HepG2 (cell line): ENCODE results near the gene GNB1. TPM values are rescaled to one million over a fixed set of nuclear protein-coding genes. Genes with fewer than 3 reads are reported as not detected.
A peak's percentile ranks its signal among the peaks of the same experiment; 100 is the strongest.

Source experiments
- ATAC-seq: fragments of 200-7000 bp; cut with Tn5 transposase; 3 replicates; pipeline ENCODE4 v1.9.1; 2020; ENCODE audit warnings: mild to moderate bottlenecking, moderate library complexity
- BruUV-seq: library from RNA; stranded (reverse); fragments of 400-500 nt; replicated peaks from 2 replicates; lab custom pipeline; 2021; lab: Mats Ljungman, UMichigan
- CTCF ChIA-PET: fragments of 300-600 bp; formaldehyde crosslinking; extraction: SDS; loops from one replicate; lab custom pipeline; 2021; ENCODE audit warnings: low total read pairs, inconsistent platforms, low intra/inter-chr PET ratio; lab: Yijun Ruan, JAX
- POLR2A ChIA-PET: fragments of 350-600 bp; sonication (Branson Sonifier 250); formaldehyde crosslinking; loops from one replicate; lab custom pipeline; 2020; ENCODE audit warnings: antibody characterized with exemption, inconsistent platforms; lab: Yijun Ruan, JAX
- DNase-seq: peaks from one replicate; pipeline ENCODE4 v3.0.0-alpha.2; 2015; ENCODE audit warnings: low spot score
- FAIRE-seq: peaks from 3 replicates; lab custom pipeline; 2011; peaks lifted over from hg19 to GRCh38; lab: Jason Lieb, UNC
- H2AFZ ChIP-seq: one replicate; pipeline ENCODE4 v1.6.1; 2011; ENCODE audit warnings: low read length, inconsistent platforms
- H3K27ac ChIP-seq: fragments of 300-600 bp; 3 replicates; pipeline ENCODE4 v1.8.0; 2011; ENCODE audit warnings: mixed run types, mild to moderate bottlenecking, mixed read lengths, low read length, inconsistent platforms; ENCODE audit not compliant: insufficient read depth; ENCODE audit errors: extremely low read length
- H3K27me3 ChIP-seq, 2 experiments: fragments of 200-600 bp in 1 of 2; 2 replicates in 1 of 2; 3 replicates in 1 of 2; pipeline versions ENCODE4 v1.6.0 to v1.8.0; 2011; ENCODE audit warnings: low read length in 2 of 2, mild to moderate bottlenecking in 2 of 2, moderate library complexity in 2 of 2, inconsistent platforms in 1 of 2; ENCODE audit not compliant: insufficient read depth in 2 of 2, control insufficient read depth in 1 of 2
- H3K36me3 ChIP-seq, 2 experiments: fragments of 200-600 bp in 1 of 2; replicated peaks in 1 of 2; 2 replicates in 1 of 2; 3 replicates in 1 of 2; pipeline versions ENCODE4 v1.5.1 to v1.8.0; 2011; ENCODE audit warnings: low read length in 2 of 2, inconsistent platforms in 1 of 2; ENCODE audit not compliant: insufficient read depth in 2 of 2, control insufficient read depth in 1 of 2
- H3K4me1 ChIP-seq: 2 replicates; pipeline ENCODE4 v1.5.1; 2012; ENCODE audit warnings: low read length, inconsistent platforms; ENCODE audit not compliant: insufficient read depth
- H3K4me2 ChIP-seq: 2 replicates; pipeline ENCODE4 v1.6.0; 2011; ENCODE audit warnings: low read depth, low read length, inconsistent platforms
- H3K4me3 ChIP-seq, 3 experiments: fragments of 200-600 bp in 1 of 3; sonication (generic), shearing (Covaris generic) in 1 of 3; replicated peaks in 1 of 3; 2 replicates each; pipeline ENCODE4 v1.5.1; 2011 to 2016; ENCODE audit warnings: low read length in 3 of 3, inconsistent platforms in 2 of 3, low read depth in 2 of 3, mild to moderate bottlenecking in 2 of 3, control low read depth in 1 of 3, mixed read lengths in 1 of 3; ENCODE audit not compliant: insufficient read depth in 1 of 3
- H3K79me2 ChIP-seq: one replicate; pipeline ENCODE4 v1.6.1; 2011; ENCODE audit warnings: low read length, inconsistent platforms; ENCODE audit not compliant: insufficient read depth
- H3K9ac ChIP-seq: 2 replicates; pipeline ENCODE4 v1.6.0; 2011; ENCODE audit warnings: mild to moderate bottlenecking, low read depth, low read length, inconsistent platforms; ENCODE audit not compliant: insufficient read depth
- H3K9me3 ChIP-seq: 2 replicates; pipeline ENCODE4 v1.5.1; 2012; ENCODE audit warnings: mild to moderate bottlenecking, low read length
- H4K20me1 ChIP-seq: 2 replicates; pipeline ENCODE4 v1.6.0; 2011; ENCODE audit warnings: inconsistent platforms, mild to moderate bottlenecking, low read length, moderate library complexity; ENCODE audit not compliant: insufficient read depth
- ARNT ChIP-seq: fragments of 450-650 bp; IDR thresholded peaks from 2 replicates; pipeline ENCODE4 v1.6.1; 2017
- JARID2 ChIP-seq: sonication (generic); formaldehyde crosslinking; IDR thresholded peaks from 2 replicates; pipeline ENCODE4 v1.8.1; 2023; ENCODE audit warnings: missing genetic modification reagents, inconsistent platforms; ENCODE audit not compliant: insufficient replicate concordance
- KLF13 ChIP-seq: sonication (generic); formaldehyde crosslinking; IDR thresholded peaks from 2 replicates; pipeline ENCODE4 v1.4.0; 2020; ENCODE audit warnings: mild to moderate bottlenecking, missing genetic modification reagents
- NFYB ChIP-seq: sonication (generic); formaldehyde crosslinking; IDR thresholded peaks from 2 replicates; pipeline ENCODE4 v1.4.0; 2020; ENCODE audit warnings: missing genetic modification reagents
- PHB2 ChIP-seq: fragments of 450-650 bp; IDR thresholded peaks from 2 replicates; pipeline ENCODE4 v1.6.1; 2018; ENCODE audit not compliant: partially characterized antibody
- SAFB2 ChIP-seq: sonication (generic); formaldehyde crosslinking; IDR thresholded peaks from 2 replicates; pipeline ENCODE4 v1.5.1; 2020; ENCODE audit warnings: missing genetic modification reagents, low read depth, mild to moderate bottlenecking, borderline replicate concordance
- XBP1 ChIP-seq: sonication (generic); formaldehyde crosslinking; IDR thresholded peaks from 2 replicates; pipeline ENCODE4 v1.5.0; 2020; ENCODE audit warnings: missing genetic modification reagents
- ZMYM3 ChIP-seq: sonication (generic); formaldehyde crosslinking; IDR thresholded peaks from 2 replicates; pipeline ENCODE4 v1.5.1; 2020; ENCODE audit warnings: mild to moderate bottlenecking, missing genetic modification reagents
- ZNF432 ChIP-seq: sonication (generic); formaldehyde crosslinking; IDR thresholded peaks from 2 replicates; pipeline ENCODE4 v1.5.0; 2020; ENCODE audit warnings: missing genetic modification reagents, mild to moderate bottlenecking, borderline replicate concordance
- ZNF562 ChIP-seq: sonication (generic); formaldehyde crosslinking; IDR thresholded peaks from 2 replicates; pipeline ENCODE4 v1.8.0; 2022; ENCODE audit warnings: missing genetic modification reagents, borderline replicate concordance
- ZNF790 ChIP-seq: sonication (generic); formaldehyde crosslinking; IDR thresholded peaks from 2 replicates; pipeline ENCODE4 v1.8.0; 2022; ENCODE audit warnings: missing genetic modification reagents, mild to moderate bottlenecking, borderline replicate concordance
- WGBS: methylation state at CpG from one replicate; pipeline ENCODE4 v1.1.6; 2017; ENCODE audit warnings: low lambda C conversion rate; 5-methylcytosine and 5-hydroxymethylcytosine counted together
- in situ Hi-C: cut with HindIII; loops from 2 replicates; pipeline ENCODE4 v1.10.0; 2017; ENCODE audit warnings: low pct_unique_long_range_greater_than_20kb; ENCODE audit not compliant: extremely low pct_ligation_motif_present
- intact Hi-C: fragments of 100-400 bp; cut with micrococcal nuclease; formaldehyde crosslinking; loops from one replicate; pipeline ENCODE4 v1.10.0; 2022; ENCODE audit not compliant: unreplicated experiment
- polyA plus RNA-seq, 8 experiments: library from polyadenylated mRNA; depleted of rRNA in 3 of 8; stranded (reverse) in 7 of 8; unstranded in 1 of 8; fragments of >200 nt; fragmentation: Illumina TruSeq in 4 of 8; extraction: Trizol in 4 of 8; gene quantifications; 2 replicates each; pipeline versions ENCODE4 v1.2.1 to v1.2.3, GENCODE V29; 2011 to 2016; ENCODE audit warnings: low read depth in 4 of 8, missing spikeins in 1 of 8, mixed read lengths in 1 of 8; ENCODE audit not compliant: insufficient read depth in 1 of 8
- total RNA-seq, 5 experiments: library from RNA; depleted of rRNA; stranded (reverse); fragments of >200 nt; fragmentation: Illumina TruSeq; extraction: Trizol; gene quantifications; 2 replicates each; pipeline ENCODE4 v1.2.3, GENCODE V29; 2016; ENCODE audit warnings: low read depth in 1 of 5
- TF ChIP-seq, protein P1 (sequence below): IDR thresholded peaks from 2 replicates; pipeline ENCODE4 v1.6.1; 2012; ENCODE audit warnings: inconsistent platforms
- TF ChIP-seq, protein P2 (sequence below): sonication (generic); formaldehyde crosslinking; IDR thresholded peaks from 2 replicates; pipeline ENCODE4 v1.4.0; 2020; ENCODE audit warnings: missing genetic modification reagents
- TF ChIP-seq, protein P3 (sequence below): fragments of 450-650 bp; IDR thresholded peaks from 2 replicates; pipeline ENCODE4 v1.6.1; 2016
- TF ChIP-seq, protein P4 (sequence below): sonication (generic); formaldehyde crosslinking; IDR thresholded peaks from 2 replicates; pipeline ENCODE4 v1.5.0; 2020; ENCODE audit warnings: mild to moderate bottlenecking, missing genetic modification reagents

Gene GNB1
- total and polyA plus RNA-seq, 2 of the 13 experiments (the other 11 are each of a cell fraction or from before 2014, with no cell fraction given), result 66.2 to 327 TPM

DNA sequence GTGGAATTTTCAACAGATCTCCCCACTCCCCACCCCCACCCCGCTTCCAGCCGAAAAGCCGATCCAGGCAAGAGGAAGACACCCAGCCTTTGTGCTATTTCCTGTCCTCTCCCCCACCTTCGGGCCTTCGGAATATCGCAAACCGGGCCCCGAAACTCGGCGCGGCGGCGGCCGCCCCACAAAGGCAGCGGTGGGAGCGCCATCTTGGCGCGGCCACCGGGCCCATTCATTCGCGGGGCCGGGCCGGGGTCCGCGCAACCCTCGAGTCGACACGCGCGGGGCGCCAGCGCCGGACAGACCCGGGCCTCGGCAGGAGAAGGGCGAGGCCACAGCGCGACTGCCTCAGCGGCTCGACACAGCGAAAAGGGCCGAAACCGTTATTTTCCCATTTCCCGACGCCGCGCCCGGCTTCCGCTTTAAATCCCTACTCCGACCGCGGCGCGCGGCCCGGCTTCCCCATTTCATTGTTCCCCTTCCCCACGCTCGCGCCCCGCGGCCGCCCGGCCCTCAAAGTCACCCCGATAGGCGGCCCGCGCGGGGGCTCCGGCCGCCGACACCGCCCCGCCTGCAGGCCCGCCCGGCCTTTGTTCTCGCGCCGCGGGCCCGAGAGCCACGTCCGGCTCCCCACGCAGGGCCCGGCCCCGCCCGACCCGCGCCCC, 911 bp downstream of the GNB1 start (continued):
- TF ChIP-seq, protein P1, sequence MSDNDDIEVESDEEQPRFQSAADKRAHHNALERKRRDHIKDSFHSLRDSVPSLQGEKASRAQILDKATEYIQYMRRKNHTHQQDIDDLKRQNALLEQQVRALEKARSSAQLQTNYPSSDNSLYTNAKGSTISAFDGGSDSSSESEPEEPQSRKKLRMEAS, result 0 out of 2 replicates have a peak, but pooled peaks have one; percentile 19
- TF ChIP-seq JARID2, result no peak
- TF ChIP-seq, protein P2, sequence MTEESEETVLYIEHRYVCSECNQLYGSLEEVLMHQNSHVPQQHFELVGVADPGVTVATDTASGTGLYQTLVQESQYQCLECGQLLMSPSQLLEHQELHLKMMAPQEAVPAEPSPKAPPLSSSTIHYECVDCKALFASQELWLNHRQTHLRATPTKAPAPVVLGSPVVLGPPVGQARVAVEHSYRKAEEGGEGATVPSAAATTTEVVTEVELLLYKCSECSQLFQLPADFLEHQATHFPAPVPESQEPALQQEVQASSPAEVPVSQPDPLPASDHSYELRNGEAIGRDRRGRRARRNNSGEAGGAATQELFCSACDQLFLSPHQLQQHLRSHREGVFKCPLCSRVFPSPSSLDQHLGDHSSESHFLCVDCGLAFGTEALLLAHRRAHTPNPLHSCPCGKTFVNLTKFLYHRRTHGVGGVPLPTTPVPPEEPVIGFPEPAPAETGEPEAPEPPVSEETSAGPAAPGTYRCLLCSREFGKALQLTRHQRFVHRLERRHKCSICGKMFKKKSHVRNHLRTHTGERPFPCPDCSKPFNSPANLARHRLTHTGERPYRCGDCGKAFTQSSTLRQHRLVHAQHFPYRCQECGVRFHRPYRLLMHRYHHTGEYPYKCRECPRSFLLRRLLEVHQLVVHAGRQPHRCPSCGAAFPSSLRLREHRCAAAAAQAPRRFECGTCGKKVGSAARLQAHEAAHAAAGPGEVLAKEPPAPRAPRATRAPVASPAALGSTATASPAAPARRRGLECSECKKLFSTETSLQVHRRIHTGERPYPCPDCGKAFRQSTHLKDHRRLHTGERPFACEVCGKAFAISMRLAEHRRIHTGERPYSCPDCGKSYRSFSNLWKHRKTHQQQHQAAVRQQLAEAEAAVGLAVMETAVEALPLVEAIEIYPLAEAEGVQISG (CRISPR knock-in tag), result peak; percentile 52

DNA sequence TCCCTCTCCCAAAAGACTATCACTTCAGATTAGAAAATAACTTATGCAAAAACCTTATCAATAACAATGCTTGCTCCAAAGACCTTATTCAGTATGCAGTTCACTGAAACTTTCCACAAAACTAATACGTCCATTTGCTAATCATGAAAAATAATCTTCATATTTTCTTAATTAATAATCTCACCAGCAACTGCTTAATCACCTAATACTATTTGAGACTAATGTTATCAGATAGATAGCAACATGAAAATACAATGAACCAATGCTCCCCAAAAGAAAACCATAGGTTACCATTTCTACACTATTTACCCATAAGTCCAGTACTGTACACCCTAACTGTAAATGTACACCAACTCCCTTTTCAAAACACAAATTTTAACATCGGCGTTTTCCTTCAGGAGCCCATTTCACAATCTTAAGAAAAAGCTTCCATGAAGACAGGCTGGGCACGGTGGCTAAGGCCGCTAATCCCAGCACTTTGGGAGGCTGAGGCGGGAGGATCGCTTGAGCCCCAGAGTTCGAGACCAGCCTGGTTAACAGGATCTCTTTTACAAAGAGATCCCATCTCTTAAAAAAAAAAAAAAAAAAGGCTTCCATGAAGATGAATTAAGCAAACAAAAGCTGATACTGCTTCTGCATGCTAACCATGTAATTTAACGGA, 1.7 kb downstream of the GNB1 start:
- H3K27me3 ChIP-seq, result no peaks in the 10 kb centered on the region; a peak in 1 of 5 replicates
- no peaks in the 10 kb centered on the region for H3K36me3 ChIP-seq
- WGBS, result 8% methylated on average over 9 of the region's 9 CpGs
- peak overlapping the region; percentile 76 for H3K4me2 ChIP-seq
- BruUV-seq, result TSS peak; percentile 58
- ATAC-seq (no peak), FAIRE-seq (no peak), DNase-seq (no peak)
- ChIA-PET CTCF (no interaction called here), POLR2A (interaction anchor here (0.7 kb wide), 1 partner anchor 825 kb away, joined by 4 read pairs; no protein-coding TSS in a partner anchor)
- intact Hi-C loops, result no loop called here
- no peak for TF ChIP-seq ARNT
- TF ChIP-seq, protein P3, sequence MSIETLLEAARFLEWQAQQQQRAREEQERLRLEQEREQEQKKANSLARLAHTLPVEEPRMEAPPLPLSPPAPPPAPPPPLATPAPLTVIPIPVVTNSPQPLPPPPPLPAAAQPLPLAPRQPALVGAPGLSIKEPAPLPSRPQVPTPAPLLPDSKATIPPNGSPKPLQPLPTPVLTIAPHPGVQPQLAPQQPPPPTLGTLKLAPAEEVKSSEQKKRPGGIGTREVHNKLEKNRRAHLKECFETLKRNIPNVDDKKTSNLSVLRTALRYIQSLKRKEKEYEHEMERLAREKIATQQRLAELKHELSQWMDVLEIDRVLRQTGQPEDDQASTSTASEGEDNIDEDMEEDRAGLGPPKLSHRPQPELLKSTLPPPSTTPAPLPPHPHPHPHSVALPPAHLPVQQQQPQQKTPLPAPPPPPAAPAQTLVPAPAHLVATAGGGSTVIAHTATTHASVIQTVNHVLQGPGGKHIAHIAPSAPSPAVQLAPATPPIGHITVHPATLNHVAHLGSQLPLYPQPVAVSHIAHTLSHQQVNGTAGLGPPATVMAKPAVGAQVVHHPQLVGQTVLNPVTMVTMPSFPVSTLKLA, result no peak
- TF ChIP-seq KLF13 (CRISPR knock-in tag), result no peak
- TF ChIP-seq ZNF562, result no peak
- TF ChIP-seq, protein P4, sequence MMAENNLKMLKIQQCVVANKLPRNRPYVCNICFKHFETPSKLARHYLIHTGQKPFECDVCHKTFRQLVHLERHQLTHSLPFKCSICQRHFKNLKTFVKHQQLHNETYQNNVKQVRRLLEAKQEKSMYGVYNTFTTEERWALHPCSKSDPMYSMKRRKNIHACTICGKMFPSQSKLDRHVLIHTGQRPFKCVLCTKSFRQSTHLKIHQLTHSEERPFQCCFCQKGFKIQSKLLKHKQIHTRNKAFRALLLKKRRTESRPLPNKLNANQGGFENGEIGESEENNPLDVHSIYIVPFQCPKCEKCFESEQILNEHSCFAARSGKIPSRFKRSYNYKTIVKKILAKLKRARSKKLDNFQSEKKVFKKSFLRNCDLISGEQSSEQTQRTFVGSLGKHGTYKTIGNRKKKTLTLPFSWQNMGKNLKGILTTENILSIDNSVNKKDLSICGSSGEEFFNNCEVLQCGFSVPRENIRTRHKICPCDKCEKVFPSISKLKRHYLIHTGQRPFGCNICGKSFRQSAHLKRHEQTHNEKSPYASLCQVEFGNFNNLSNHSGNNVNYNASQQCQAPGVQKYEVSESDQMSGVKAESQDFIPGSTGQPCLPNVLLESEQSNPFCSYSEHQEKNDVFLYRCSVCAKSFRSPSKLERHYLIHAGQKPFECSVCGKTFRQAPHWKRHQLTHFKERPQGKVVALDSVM (CRISPR knock-in tag), result peak; percentile 90
- 0 out of 2 replicates have a peak, but pooled peaks have one; percentile 11 for TF ChIP-seq ZMYM3 (CRISPR knock-in tag)
- no peak for TF ChIP-seq NFYB (CRISPR knock-in tag)
- no peak for TF ChIP-seq SAFB2
- TF ChIP-seq ZNF790, result no peak
- no peak for TF ChIP-seq ZNF432 (CRISPR knock-in tag)
- no peak for TF ChIP-seq PHB2
- no peak for TF ChIP-seq XBP1 (CRISPR knock-in tag)
- peaks cover 65% of the 10 kb centered on the region for H3K4me1 ChIP-seq
- no peak overlapping the region for H2AFZ ChIP-seq
- H3K79me2 ChIP-seq, result peaks cover 63% of the 10 kb centered on the region
- H3K9me3 ChIP-seq, result no peaks in the 10 kb centered on the region
- peaks cover 48% of the 10 kb centered on the region for H4K20me1 ChIP-seq
- peak overlapping the region; percentile 85 to 99 (median 90) for H3K4me3 ChIP-seq
- H3K9ac ChIP-seq, result peak overlapping the region; percentile 93
- peak overlapping the region; percentile 87 for H3K27ac ChIP-seq
- in situ Hi-C loops, result no loop called here
